ENCODE data around the gene LPGAT1. TPM values are rescaled to one million over a fixed set of nuclear protein-coding genes. Genes with fewer than 3 reads are reported as not detected.

Gene LPGAT1
- total RNA-seq, 1 experiment from 2014 or later = 46.0 TPM

DNA sequence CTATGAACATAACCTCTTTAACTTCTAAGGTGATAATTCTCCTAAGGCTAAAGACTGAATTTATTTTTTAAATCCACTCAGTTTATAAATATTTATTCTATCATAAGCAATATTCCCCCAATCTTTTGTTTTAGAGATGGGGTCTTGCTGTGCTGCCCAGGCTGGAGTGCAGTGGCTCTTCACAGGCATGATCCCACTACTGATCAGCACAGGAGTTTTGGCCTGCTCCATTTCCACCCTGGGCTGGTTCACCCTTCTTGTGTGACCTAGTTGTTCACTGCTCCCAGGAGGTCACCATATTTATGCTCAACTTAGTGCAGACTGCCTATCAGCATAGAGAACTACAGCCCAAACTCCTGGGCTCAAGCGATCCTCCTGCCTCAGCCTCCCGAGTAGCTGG lies 38.6 kb downstream of the LPGAT1 start:
- TF ChIP-seq, protein P1, sequence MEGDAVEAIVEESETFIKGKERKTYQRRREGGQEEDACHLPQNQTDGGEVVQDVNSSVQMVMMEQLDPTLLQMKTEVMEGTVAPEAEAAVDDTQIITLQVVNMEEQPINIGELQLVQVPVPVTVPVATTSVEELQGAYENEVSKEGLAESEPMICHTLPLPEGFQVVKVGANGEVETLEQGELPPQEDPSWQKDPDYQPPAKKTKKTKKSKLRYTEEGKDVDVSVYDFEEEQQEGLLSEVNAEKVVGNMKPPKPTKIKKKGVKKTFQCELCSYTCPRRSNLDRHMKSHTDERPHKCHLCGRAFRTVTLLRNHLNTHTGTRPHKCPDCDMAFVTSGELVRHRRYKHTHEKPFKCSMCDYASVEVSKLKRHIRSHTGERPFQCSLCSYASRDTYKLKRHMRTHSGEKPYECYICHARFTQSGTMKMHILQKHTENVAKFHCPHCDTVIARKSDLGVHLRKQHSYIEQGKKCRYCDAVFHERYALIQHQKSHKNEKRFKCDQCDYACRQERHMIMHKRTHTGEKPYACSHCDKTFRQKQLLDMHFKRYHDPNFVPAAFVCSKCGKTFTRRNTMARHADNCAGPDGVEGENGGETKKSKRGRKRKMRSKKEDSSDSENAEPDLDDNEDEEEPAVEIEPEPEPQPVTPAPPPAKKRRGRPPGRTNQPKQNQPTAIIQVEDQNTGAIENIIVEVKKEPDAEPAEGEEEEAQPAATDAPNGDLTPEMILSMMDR (conservative IDR thresholded peaks at IDR 0.05) = no peak
- TF ChIP-seq EZH2 (IDR thresholded peaks at IDR 0.05; ENCODE audit: low read depth) = no peak
- no peak for DNase-seq
- Histone ChIP-seq H4K20me1 (ENCODE audit: insufficient read depth) (no peaks in the 10 kb centered on the region), H3K4me1 (replicated peaks; ENCODE audit: insufficient read depth) (no peaks in the 10 kb centered on the region), H3K36me3 (ENCODE audit: low read depth) (no peaks in the 10 kb centered on the region), H3K79me2 (ENCODE audit: low read depth) (no peaks in the 10 kb centered on the region), H3K27ac (no peak overlapping the region), H3K9me2 (ENCODE audit: insufficient read depth) (no peaks in the 10 kb centered on the region), H3K4me3 (no peak overlapping the region), H3F3A (ENCODE audit: insufficient read depth, low read depth) (peaks cover 3% of the 10 kb centered on the region; the same call in 1 of the 2 replicates), H3K4me2 (no peak overlapping the region), H3K27me3 (ENCODE audit: insufficient read depth, low read depth) (no peaks in the 10 kb centered on the region), H2AFZ (no peak overlapping the region), H3K9me3 (ENCODE audit: insufficient read depth, low read depth) (no peaks in the 10 kb centered on the region)
- CTCF ChIA-PET = no interaction called here
- no TSS peak for BruUV-seq (replicated peaks)
- POLR2A ChIA-PET (ENCODE audit: unreplicated experiment) = no interaction called here
- intact Hi-C loops (cut with micrococcal nuclease; ENCODE audit: unreplicated experiment) = no loop called here

DNA sequence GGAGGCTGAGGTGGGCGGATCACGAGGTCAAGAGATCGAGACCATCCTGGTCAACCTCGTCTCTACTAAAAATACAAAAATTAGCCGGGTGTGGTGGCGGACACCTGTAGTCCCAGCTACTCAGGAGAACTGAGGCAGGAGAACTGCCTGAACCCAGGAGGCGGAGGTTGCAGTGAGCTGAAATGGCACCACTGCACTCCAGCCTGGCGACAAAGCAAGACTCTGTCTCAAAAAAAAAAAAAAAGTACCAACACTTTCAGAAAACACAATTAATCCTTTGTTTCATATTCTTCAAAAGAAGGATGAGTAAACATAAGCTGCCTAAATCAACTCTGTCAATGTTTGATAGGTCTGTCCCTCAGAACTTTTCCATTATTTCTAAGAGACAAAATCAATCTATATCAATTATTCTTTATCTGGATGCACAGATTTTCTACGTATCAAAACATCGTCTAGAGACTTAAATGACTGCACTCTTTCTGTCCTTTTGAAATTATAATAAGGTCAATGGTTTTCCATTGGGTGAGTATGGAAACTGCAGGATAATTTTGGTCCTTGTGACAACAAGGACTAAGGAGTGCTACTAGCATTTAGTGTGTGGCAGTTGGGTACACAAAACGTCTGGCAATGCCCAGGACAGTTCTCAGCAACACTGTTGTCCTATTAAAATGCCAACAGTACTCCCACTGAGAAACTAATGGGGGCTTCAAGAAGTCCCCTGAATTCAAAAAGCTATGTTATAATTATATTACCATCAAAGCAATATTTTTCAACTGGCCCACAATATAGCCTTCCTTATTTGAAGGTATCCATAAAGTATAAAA lies 40.7 kb downstream of the LPGAT1 start:
- BruUV-seq (replicated peaks) = no TSS peak
- no peaks in the 10 kb centered on the region for H3K79me2 ChIP-seq (ENCODE audit: low read depth)

DNA sequence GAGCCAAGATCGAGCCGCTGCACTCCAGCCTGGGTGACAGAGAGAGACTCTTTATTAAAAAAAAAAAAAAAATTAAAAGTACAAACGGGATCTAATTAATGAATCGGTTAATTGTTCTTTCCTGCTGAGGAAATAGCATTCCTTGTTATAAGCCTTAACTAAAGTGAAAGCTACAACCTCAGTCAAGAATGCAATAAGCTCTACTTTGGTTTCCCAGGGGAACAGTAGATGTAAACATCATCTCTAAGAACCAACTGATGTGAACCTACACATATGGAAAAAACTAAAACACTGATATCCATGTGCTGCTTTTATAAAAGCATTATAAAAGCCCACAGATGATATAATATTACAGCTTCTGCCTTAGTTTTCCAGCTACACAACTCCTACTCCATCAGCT lies 41.9 kb downstream of the LPGAT1 start:
- CTCF ChIA-PET = no interaction called here

More for the DNA sequence above, 40.7 kb downstream of the LPGAT1 start:
- ChIA-PET CTCF (no interaction called here), POLR2A (ENCODE audit: unreplicated experiment) (interaction anchor here (0.6 kb wide), 1 partner anchor 123 kb away, joined by 5 read pairs; no protein-coding TSS in a partner anchor)
- TF ChIP-seq, protein P1 (conservative IDR thresholded peaks at IDR 0.05) = no peak
- TF ChIP-seq EZH2 (IDR thresholded peaks at IDR 0.05; ENCODE audit: low read depth) = no peak
- no peak overlapping the region for H3K27ac ChIP-seq
- no peaks in the 10 kb centered on the region for H3K4me1 ChIP-seq (replicated peaks; ENCODE audit: insufficient read depth)
- no peaks in the 10 kb centered on the region for H3K9me3 ChIP-seq (ENCODE audit: insufficient read depth, low read depth)
- DNase-seq = no peak
- no peaks in the 10 kb centered on the region for H3K36me3 ChIP-seq (ENCODE audit: low read depth)
- no peak overlapping the region for H3K4me3 ChIP-seq
- H3K9me2 ChIP-seq (ENCODE audit: insufficient read depth) = no peaks in the 10 kb centered on the region
- no peaks in the 10 kb centered on the region for H3K27me3 ChIP-seq (ENCODE audit: insufficient read depth, low read depth)
- no peak overlapping the region for H3K4me2 ChIP-seq
- H4K20me1 ChIP-seq (ENCODE audit: insufficient read depth) = no peaks in the 10 kb centered on the region
- intact Hi-C loops (cut with micrococcal nuclease; ENCODE audit: unreplicated experiment) = no loop called here
- H2AFZ ChIP-seq = no peak overlapping the region
- H3F3A ChIP-seq (ENCODE audit: insufficient read depth, low read depth) = peaks cover 3% of the 10 kb centered on the region; the same call in 1 of the 2 replicates

More for the DNA sequence above, 41.9 kb downstream of the LPGAT1 start:
- Histone ChIP-seq H3K27me3 (ENCODE audit: insufficient read depth, low read depth) (no peaks in the 10 kb centered on the region), H2AFZ (no peak overlapping the region), H3K9me3 (ENCODE audit: insufficient read depth, low read depth) (no peaks in the 10 kb centered on the region), H3F3A (ENCODE audit: insufficient read depth, low read depth) (peaks cover 3% of the 10 kb centered on the region; the same call in 1 of the 2 replicates), H3K36me3 (ENCODE audit: low read depth) (0 out of 2 replicates have a peak, but pooled peaks cover 3% of the 10 kb centered on the region), H3K9me2 (ENCODE audit: insufficient read depth) (no peaks in the 10 kb centered on the region), H4K20me1 (ENCODE audit: insufficient read depth) (no peaks in the 10 kb centered on the region), H3K4me2 (no peak overlapping the region), H3K27ac (no peak overlapping the region), H3K4me3 (no peak overlapping the region), H3K4me1 (replicated peaks; ENCODE audit: insufficient read depth) (no peaks in the 10 kb centered on the region), H3K79me2 (ENCODE audit: low read depth) (no peaks in the 10 kb centered on the region)
- no peak for TF ChIP-seq EZH2 (IDR thresholded peaks at IDR 0.05; ENCODE audit: low read depth)
- TF ChIP-seq, protein P1 (conservative IDR thresholded peaks at IDR 0.05) = no peak
- intact Hi-C loops (cut with micrococcal nuclease; ENCODE audit: unreplicated experiment) = no loop called here
- DNase-seq = no peak
- BruUV-seq (replicated peaks) = no TSS peak
- POLR2A ChIA-PET (ENCODE audit: unreplicated experiment) = interaction anchor here (0.6 kb wide), 1 partner anchor 53 kb away, joined by 4 read pairs; no protein-coding TSS in a partner anchor

Measured in PC-9 (cell line).